Body of pancreas (tissue), 4 donors: ENCODE results near the gene TIFAB. TPM values are rescaled to one million over a fixed set of nuclear protein-coding genes. Genes with fewer than 3 reads are reported as not detected.
A peak's percentile ranks its signal among the peaks of the same experiment; 100 is the strongest.

Experiments
- ATAC-seq: fragments of 150-250 bp; one replicate; pipeline ENCODE4 v1.9.1; 2016
- DNase-seq, 4 donors: peaks; one replicate each; pipeline ENCODE4 v3.0.0-alpha.2; 2019
- H3K27ac ChIP-seq, 4 donors: fragments of 200-600 bp; sonication (generic); 1 replicate in 3 of 4; 2 replicates in 1 of 4; pipeline versions ENCODE4 v1.5.1 to v1.6.1; 2016 to 2019; ENCODE audit warnings: mild to moderate bottlenecking in 1 of 4, mixed read lengths in 1 of 4, moderate library complexity in 1 of 4
- H3K27me3 ChIP-seq, 2 donors: fragments of 200-600 bp; sonication (generic); one replicate each; pipeline ENCODE4 v1.6.0; 2016; ENCODE audit warnings: mild to moderate bottlenecking in 1 of 2
- H3K36me3 ChIP-seq, 2 donors: fragments of 200-600 bp; sonication (generic); replicated peaks in 1 of 2; 2 replicates each; pipeline ENCODE4 v1.5.1; 2016; ENCODE audit warnings: low read depth in 2 of 2; ENCODE audit not compliant: insufficient read depth in 1 of 2
- H3K4me1 ChIP-seq: fragments of 200-600 bp; sonication (generic); one replicate; pipeline ENCODE4 v1.6.0; 2016
- H3K4me3 ChIP-seq, 2 donors: fragments of 200-600 bp; sonication (generic); 1 replicate in 1 of 2; 2 replicates in 1 of 2; pipeline ENCODE4 v1.5.1; 2016 to 2019
- H3K9me3 ChIP-seq, 3 donors: fragments of 200-600 bp; sonication (generic); 1 replicate in 2 of 3; 2 replicates in 1 of 3; pipeline ENCODE4 v1.5.1; 2016
- POLR2A ChIP-seq, 3 donors: fragments of 450-650 bp; IDR thresholded peaks; one replicate each; pipeline ENCODE4 v1.6.1; 2016; ENCODE audit warnings: antibody characterized with exemption in 3 of 3, mild to moderate bottlenecking in 2 of 3
- WGBS, 2 donors: methylation state at CpG; one replicate each; pipeline ENCODE4 v1.1.5; 2017; 5-methylcytosine and 5-hydroxymethylcytosine counted together
- intact Hi-C: fragments of 100-400 bp; cut with DNase I; formaldehyde crosslinking; loops from one replicate; pipeline ENCODE4 v1.15.1; 2023
- total RNA-seq, 2 donors: library from RNA; depleted of rRNA; stranded (reverse); fragments of >200 nt; gene quantifications; one replicate each; pipeline ENCODE4 v1.1.0, GENCODE V29; 2016
- TF ChIP-seq, protein P1 (sequence below), 7 experiments: fragments of 450-650 bp in 4 of 7; fragments of 200-600 bp in 3 of 7; sonication (generic) in 3 of 7; IDR thresholded peaks; one replicate each; pipeline ENCODE4 v1.5.1; 2016 to 2019; ENCODE audit warnings: antibody characterized with exemption in 7 of 7

Gene TIFAB
- total RNA-seq, 2 donors from 2014 or later: not detected

DNA sequence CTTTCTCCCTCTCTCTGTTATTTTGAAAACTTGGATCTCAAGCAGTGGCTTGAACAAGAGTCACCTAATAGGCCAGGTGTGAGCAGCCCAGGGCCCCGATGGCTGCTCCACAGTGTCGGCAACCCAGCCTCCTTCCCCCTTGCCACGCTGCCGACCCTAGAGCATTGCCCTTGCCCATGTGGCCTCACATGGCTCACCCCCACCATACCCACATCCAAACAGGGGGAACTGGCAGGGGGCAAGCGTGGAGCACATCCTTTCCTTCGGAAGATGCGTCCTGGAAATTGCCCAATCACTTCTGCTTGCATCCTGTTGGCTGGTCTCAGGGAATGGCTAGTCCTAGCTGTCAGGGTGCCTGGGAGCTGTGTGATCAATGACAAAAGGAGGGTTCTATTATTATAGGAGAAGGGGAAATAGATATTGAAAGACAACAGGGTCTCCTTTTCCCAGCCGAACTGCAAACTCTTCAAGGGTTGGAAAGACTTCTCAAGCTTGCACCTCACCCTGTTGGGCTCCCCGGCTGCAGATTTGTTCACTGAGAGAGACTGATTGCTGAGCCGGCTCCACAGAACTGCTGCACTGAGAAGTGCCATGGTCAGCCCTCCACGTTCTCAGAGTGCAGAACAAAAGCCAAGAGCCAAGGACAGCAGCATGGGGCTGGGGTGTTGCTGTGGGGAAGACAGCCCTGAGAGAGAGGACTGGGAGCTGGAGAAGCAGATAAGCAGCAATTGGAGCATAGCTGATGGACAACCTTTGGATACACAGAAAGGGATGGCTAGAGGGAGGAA lies 8.3 kb upstream of the TIFAB start:
- 54 to 66% methylated on average over 10 to 11 of the region's 11 CpGs for WGBS, 2 donors
- DNase-seq (no peak), ATAC-seq (no peak)
- H3K27ac ChIP-seq: no peak overlapping the region
- H3K27me3 ChIP-seq: no peaks in the 10 kb centered on the region
- H3K36me3 ChIP-seq: no peaks in the 10 kb centered on the region
- TF ChIP-seq POLR2A (IDR thresholded peaks at IDR 0.05): no peak
- intact Hi-C loops: loop anchor here (5.0 kb wide), 1 partner anchor 87 kb away; no protein-coding TSS in a partner anchor
- H3K9me3 ChIP-seq: no peaks in the 10 kb centered on the region
- H3K4me3 ChIP-seq: no peak overlapping the region
- H3K4me1 ChIP-seq: no peaks in the 10 kb centered on the region

- Histone ChIP-seq H3K27me3 (no peaks in the 10 kb centered on the region), H3K4me1 (no peaks in the 10 kb centered on the region), H3K27ac (no peak overlapping the region), H3K9me3 (no peaks in the 10 kb centered on the region), H3K36me3 (no peaks in the 10 kb centered on the region), H3K4me3 (no peak overlapping the region)
- ATAC-seq (no peak), DNase-seq (peak in 1 of 4 donors; percentile 23)
- intact Hi-C loops: no loop called here
- 20 to 36% methylated on average over 4 to 5 of the region's 5 CpGs for WGBS, 2 donors
- TF ChIP-seq POLR2A (IDR thresholded peaks at IDR 0.05): no peak
- TF ChIP-seq, protein P1, sequence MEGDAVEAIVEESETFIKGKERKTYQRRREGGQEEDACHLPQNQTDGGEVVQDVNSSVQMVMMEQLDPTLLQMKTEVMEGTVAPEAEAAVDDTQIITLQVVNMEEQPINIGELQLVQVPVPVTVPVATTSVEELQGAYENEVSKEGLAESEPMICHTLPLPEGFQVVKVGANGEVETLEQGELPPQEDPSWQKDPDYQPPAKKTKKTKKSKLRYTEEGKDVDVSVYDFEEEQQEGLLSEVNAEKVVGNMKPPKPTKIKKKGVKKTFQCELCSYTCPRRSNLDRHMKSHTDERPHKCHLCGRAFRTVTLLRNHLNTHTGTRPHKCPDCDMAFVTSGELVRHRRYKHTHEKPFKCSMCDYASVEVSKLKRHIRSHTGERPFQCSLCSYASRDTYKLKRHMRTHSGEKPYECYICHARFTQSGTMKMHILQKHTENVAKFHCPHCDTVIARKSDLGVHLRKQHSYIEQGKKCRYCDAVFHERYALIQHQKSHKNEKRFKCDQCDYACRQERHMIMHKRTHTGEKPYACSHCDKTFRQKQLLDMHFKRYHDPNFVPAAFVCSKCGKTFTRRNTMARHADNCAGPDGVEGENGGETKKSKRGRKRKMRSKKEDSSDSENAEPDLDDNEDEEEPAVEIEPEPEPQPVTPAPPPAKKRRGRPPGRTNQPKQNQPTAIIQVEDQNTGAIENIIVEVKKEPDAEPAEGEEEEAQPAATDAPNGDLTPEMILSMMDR (IDR thresholded peaks at IDR 0.05): no peak
Measured at GRCh38 chr5:135458921-135459331, 6.8 kb upstream of the TIFAB start.

DNA sequence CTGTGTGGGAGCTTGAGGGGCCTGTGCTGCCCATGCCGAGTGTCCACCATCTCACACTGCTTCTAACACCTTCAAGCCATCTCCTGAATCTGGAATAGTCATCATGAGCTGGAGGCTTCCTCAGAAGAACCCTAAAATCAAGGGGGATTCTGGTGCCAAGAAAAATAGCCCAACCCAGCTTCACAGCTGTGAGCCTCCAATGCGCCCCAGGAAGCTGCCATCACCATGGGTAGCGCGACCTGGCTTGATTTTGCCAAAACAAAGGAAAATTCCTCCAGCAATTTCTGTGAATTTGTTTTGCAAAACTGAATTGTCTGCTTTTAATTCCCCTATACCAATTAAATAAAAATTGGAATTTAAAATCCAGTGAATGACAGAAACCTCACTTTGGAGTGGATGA lies 6.2 kb upstream of the TIFAB start:
- Histone ChIP-seq H3K4me3 (no peak overlapping the region), H3K27ac (no peak overlapping the region), H3K27me3 (no peaks in the 10 kb centered on the region), H3K4me1 (no peaks in the 10 kb centered on the region), H3K36me3 (no peaks in the 10 kb centered on the region), H3K9me3 (no peaks in the 10 kb centered on the region)
- DNase-seq (no peak), ATAC-seq (no peak)
- intact Hi-C loops: no loop called here
- TF ChIP-seq POLR2A (IDR thresholded peaks at IDR 0.05): no peak
- TF ChIP-seq, protein P1 (IDR thresholded peaks at IDR 0.05): no peak
- WGBS, 2 donors: 89 to 98% methylated on average over 4 of the region's 4 CpGs

DNA sequence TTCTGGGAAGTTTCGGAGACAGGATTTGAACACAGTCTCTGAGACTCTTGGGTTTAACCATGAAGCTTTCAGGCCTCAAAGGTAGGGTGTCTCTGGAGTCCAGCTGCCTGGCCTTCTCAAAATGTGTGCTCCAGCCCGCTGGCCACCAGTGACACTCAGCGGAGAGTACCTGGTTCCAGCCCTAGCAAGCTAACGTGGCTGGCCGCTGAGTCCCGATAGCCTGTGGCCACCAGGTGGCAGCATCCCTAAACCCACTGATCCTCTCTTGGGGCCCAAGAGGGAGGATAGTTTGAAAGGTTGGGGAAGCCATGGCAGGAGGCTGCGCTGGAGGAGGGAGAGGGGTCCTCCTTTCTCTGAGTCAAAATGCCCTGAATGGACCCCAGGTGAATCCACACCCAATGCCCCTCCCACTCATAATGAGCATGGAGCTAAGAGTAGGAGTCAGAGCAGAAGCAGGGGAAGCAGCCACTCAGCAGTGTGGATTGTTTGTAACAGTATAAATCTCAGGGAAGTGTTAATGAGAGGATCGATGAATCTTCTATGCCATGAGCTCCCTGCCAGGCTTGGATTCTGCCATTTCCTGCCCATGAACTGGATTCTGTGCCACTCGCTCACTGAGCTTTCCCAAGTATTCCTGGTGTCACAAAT lies 5.4 kb upstream of the TIFAB start:
- peak; percentile 53 to 71 (median 59) for DNase-seq
- Histone ChIP-seq H3K9me3 (no peaks in the 10 kb centered on the region), H3K27ac (no peak overlapping the region), H3K4me1 (no peaks in the 10 kb centered on the region), H3K27me3 (no peaks in the 10 kb centered on the region), H3K4me3 (no peak overlapping the region), H3K36me3 (no peaks in the 10 kb centered on the region)
- whole genome bisulfite sequencing, 2 donors: 38 to 41% methylated on average over 8 to 9 of the region's 9 CpGs
- no peak for TF ChIP-seq POLR2A (IDR thresholded peaks at IDR 0.05)
- TF ChIP-seq, protein P1 (IDR thresholded peaks at IDR 0.05): peak; percentile 45 to 66 (median 53)
- intact Hi-C loops: no loop called here
- peak; percentile 66 for ATAC-seq

DNA sequence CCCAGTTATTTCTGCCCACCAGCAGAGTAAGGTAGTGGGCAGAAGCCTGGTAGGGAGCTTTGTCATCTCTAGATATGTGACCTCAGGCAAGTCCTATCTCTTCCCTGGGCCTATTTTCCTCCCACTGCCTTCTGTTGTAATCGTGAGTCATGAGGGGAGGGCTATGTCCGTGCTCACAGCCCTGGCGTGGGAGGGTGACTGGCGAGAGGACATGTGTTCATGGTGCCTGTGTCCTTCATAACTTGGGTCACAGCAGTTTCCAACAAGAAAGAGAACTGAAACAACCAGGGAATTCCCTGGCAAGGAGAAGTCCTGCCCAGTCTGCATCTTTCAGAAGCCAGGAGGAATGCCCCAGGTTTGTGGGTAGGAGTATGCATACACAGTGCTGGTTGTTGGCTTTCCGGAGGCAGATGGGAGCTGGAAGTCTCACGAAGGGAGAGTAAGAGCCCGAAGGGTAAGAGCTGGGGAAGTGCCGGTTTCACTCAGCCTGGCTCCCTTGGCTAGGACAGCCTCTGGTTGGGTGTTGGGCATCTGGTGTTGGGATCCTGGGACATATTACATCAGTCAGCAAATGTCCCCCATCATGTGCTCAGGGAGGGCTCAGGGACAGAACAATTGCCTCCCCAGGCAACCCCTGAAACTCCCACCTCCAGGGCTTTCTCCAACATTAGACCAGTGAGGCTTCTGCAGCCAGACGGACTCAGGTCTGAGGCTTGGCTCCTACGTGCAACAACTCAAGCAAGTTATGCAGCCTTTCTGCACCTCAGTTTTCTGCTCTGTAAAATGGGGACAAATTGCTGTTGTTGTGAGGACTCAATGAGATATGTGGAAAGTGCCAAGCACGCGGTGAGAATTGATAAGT lies 4.3 kb upstream of the TIFAB start:
- TF ChIP-seq POLR2A (IDR thresholded peaks at IDR 0.05): no peak
- TF ChIP-seq, protein P1 (IDR thresholded peaks at IDR 0.05): no peak
- Histone ChIP-seq H3K4me1 (no peaks in the 10 kb centered on the region), H3K4me3 (no peak overlapping the region), H3K27me3 (no peaks in the 10 kb centered on the region), H3K9me3 (no peaks in the 10 kb centered on the region), H3K36me3 (no peaks in the 10 kb centered on the region), H3K27ac (no peak overlapping the region)
- 64 to 65% methylated on average over 12 of the region's 12 CpGs for WGBS, 2 donors
- peak in 2 of 4 donors; percentile 26 to 78 for DNase-seq
- intact Hi-C loops: no loop called here
- ATAC-seq: peak; percentile 33
